Measurements from ENCODE around the gene LLGL2. TPM values are rescaled to one million over a fixed set of nuclear protein-coding genes. Genes with fewer than 3 reads are reported as not detected.

LLGL2 gene
- total RNA-seq, 1 experiment from 2014 or later: 165 TPM

- no peak for DNase-seq
- peaks cover 31% of the 10 kb centered on the region for H3K4me1 Mint-ChIP-seq (ENCODE audit: low read depth, unreplicated experiment)
- H3K36me3 ChIP-seq (ENCODE audit: control insufficient read depth, insufficient read depth, low read length): peaks cover 1% of the 10 kb centered on the region
- H3K27me3 ChIP-seq (replicated peaks; ENCODE audit: control insufficient read depth, insufficient read depth, low read length): no peaks in the 10 kb centered on the region
- H3K27me3 Mint-ChIP-seq (ENCODE audit: insufficient read depth, unreplicated experiment): no peaks in the 10 kb centered on the region
- peaks cover 13% of the 10 kb centered on the region for H3K4me1 ChIP-seq
- CTCF ChIA-PET: no interaction called here
- H3K27ac Mint-ChIP-seq (ENCODE audit: unreplicated experiment): no peak overlapping the region
- POLR2A ChIA-PET: interaction anchor here (0.6 kb wide), 1 partner anchor 18 kb away, joined by 8 read pairs; no protein-coding TSS in a partner anchor
- TF ChIP-seq CTCF (IDR thresholded peaks at IDR 0.05; ENCODE audit: insufficient read depth in 1 of 2, low read depth in 1 of 2, low read length in 1 of 2, severe bottlenecking in 1 of 2, unreplicated experiment in 1 of 2): no peak
- H3K36me3 Mint-ChIP-seq (ENCODE audit: insufficient read depth, unreplicated experiment): peaks cover 76% of the 10 kb centered on the region
- H3K9me3 Mint-ChIP-seq (ENCODE audit: unreplicated experiment): no peaks in the 10 kb centered on the region
- H3K4me3 ChIP-seq (ENCODE audit: low read depth, low read length): no peak overlapping the region
- no TSS peak for BruUV-seq (replicated peaks)
- H3K4me3 Mint-ChIP-seq (ENCODE audit: unreplicated experiment): no peak overlapping the region
- intact Hi-C loops (cut with micrococcal nuclease; ENCODE audit: unreplicated experiment): no loop called here
- H3K9me3 ChIP-seq: no peaks in the 10 kb centered on the region
Observed at GRCh38 chr17:75542728-75543336, 17.3 kb downstream of the LLGL2 start.

- H3K4me1 ChIP-seq: peaks cover 5% of the 10 kb centered on the region
- no peaks in the 10 kb centered on the region for H3K9me3 ChIP-seq
- Mint-ChIP-seq H3K27me3 (ENCODE audit: insufficient read depth, unreplicated experiment) (no peaks in the 10 kb centered on the region), H3K9me3 (ENCODE audit: unreplicated experiment) (no peaks in the 10 kb centered on the region), H3K4me1 (ENCODE audit: low read depth, unreplicated experiment) (peaks cover 17% of the 10 kb centered on the region), H3K36me3 (ENCODE audit: insufficient read depth, unreplicated experiment) (peaks cover 71% of the 10 kb centered on the region), H3K4me3 (ENCODE audit: unreplicated experiment) (no peak overlapping the region), H3K27ac (ENCODE audit: unreplicated experiment) (no peak overlapping the region)
- no TSS peak for BruUV-seq (replicated peaks)
- H3K36me3 ChIP-seq (ENCODE audit: control insufficient read depth, insufficient read depth, low read length): peaks cover 1% of the 10 kb centered on the region
- H3K4me3 ChIP-seq (ENCODE audit: low read depth, low read length): no peak overlapping the region
- TF ChIP-seq CTCF (IDR thresholded peaks at IDR 0.05; ENCODE audit: insufficient read depth in 1 of 2, low read depth in 1 of 2, low read length in 1 of 2, severe bottlenecking in 1 of 2, unreplicated experiment in 1 of 2): no peak
- CTCF ChIA-PET: no interaction called here
- DNase-seq: no peak
- POLR2A ChIA-PET: no interaction called here
- intact Hi-C loops (cut with micrococcal nuclease; ENCODE audit: unreplicated experiment): no loop called here
- H3K27me3 ChIP-seq (replicated peaks; ENCODE audit: control insufficient read depth, insufficient read depth, low read length): no peaks in the 10 kb centered on the region
Observed at GRCh38 chr17:75544250-75544649, 18.8 kb downstream of the LLGL2 start.

DNA sequence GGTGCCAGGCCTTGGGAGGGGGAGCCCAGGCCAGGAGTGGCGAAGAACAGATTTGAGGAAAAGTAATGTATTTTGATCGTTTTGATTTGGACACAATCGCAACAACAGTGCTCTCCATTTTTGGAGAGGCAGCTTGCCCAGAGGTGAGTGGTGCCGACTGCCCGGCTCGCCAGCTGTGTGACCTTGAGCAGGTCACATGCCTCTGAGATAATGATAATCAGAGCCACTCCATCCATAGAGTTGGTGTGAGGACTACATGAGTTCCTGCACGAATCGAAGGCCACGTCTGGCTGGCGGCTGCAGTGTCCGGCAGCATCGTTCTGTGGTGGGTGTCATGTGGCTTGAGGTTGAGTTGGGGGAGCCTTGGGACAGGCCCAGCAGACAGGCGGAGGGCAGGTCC lies 20.7 kb downstream of the LLGL2 start:
- Mint-ChIP-seq H3K36me3 (ENCODE audit: insufficient read depth, unreplicated experiment) (peaks cover 74% of the 10 kb centered on the region), H3K9me3 (ENCODE audit: unreplicated experiment) (no peaks in the 10 kb centered on the region), H3K27me3 (ENCODE audit: insufficient read depth, unreplicated experiment) (no peaks in the 10 kb centered on the region), H3K27ac (ENCODE audit: unreplicated experiment) (no peak overlapping the region), H3K4me1 (ENCODE audit: low read depth, unreplicated experiment) (peaks cover 14% of the 10 kb centered on the region), H3K4me3 (ENCODE audit: unreplicated experiment) (no peak overlapping the region)
- no TSS peak for BruUV-seq (replicated peaks)
- ChIA-PET CTCF (no interaction called here), POLR2A (no interaction called here)
- Histone ChIP-seq H3K9me3 (no peaks in the 10 kb centered on the region), H3K36me3 (ENCODE audit: control insufficient read depth, insufficient read depth, low read length) (peaks cover 2% of the 10 kb centered on the region; the same call in 1 of the 2 replicates), H3K27me3 (replicated peaks; ENCODE audit: control insufficient read depth, insufficient read depth, low read length) (no peaks in the 10 kb centered on the region), H3K4me3 (ENCODE audit: low read depth, low read length) (no peak overlapping the region), H3K4me1 (peaks cover 21% of the 10 kb centered on the region)
- intact Hi-C loops (cut with micrococcal nuclease; ENCODE audit: unreplicated experiment): no loop called here
- TF ChIP-seq CTCF (IDR thresholded peaks at IDR 0.05; ENCODE audit: insufficient read depth in 1 of 2, low read depth in 1 of 2, low read length in 1 of 2, severe bottlenecking in 1 of 2, unreplicated experiment in 1 of 2): no peak
- DNase-seq: no peak

All from Caco-2 (cell line).